ENCODE measurements around the gene C3. TPM values are rescaled to one million over a fixed set of nuclear protein-coding genes. Genes with fewer than 3 reads are reported as not detected.

Gene C3
- total RNA-seq, 8 experiments from 2014 or later: 0.29 to 441 (median 3.3) TPM; not detected in 1

DNA sequence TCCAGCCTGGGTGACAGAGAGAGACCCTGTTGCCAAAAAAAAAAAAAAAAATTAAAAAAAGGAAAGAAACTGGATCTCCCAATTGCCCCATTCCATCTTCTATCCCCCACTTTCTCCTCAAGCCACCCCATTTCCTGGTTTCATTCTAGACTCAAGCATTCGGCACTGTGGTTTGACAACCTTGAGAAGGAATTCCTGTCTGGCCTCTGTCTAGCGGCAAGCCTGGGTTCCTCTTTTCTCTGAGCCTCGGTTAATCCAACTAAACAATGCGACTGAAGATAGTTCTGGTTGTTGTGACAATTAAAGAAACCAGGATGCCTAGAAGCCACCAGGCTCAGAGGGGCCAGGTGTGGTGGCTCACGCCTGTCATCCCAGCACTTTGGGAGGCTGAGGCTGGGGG is 3.3 kb upstream of the C3 start:
- WGBS, 10 experiments: 40 to 100% (median 90%) methylated on average over 1 to 4 of the region's 5 CpGs; no CpG with 5 or more reads in 3 of the 10 experiments
- in situ Hi-C loops (cut with MboI; ENCODE audit: low pct_unique_long_range_greater_than_20kb in 2 of 9, low sequenced_read_pairs in 9 of 9, unreplicated experiment in 9 of 9): no loop called here
- ATAC-seq (replicated peaks in 6 of 8): no peak

GRCh38 chr19:6723108-6723618 is 2.7 kb upstream of the C3 start:
- ATAC-seq (replicated peaks in 6 of 8): peak in 2 of 8 experiments; percentile 30 to 56
- H3K4me3 ChIP-seq: no peak overlapping the region
- in situ Hi-C loops (cut with MboI; ENCODE audit: low pct_unique_long_range_greater_than_20kb in 2 of 9, low sequenced_read_pairs in 9 of 9, unreplicated experiment in 9 of 9): no loop called here
- peaks cover 5 to 16% of the 10 kb centered on the region in 2 donors for H3K4me1 ChIP-seq (replicated peaks in 1 of 2)
- WGBS, 10 experiments: 0 to 80% (median 20%) methylated on average over 1 to 7 of the region's 13 CpGs; no CpG with 5 or more reads in 5 of the 10 experiments
- no peak overlapping the region for H3K27ac ChIP-seq

More for the DNA sequence above, 3.3 kb upstream of the C3 start:
- peaks cover 5 to 14% of the 10 kb centered on the region in 2 donors for H3K4me1 ChIP-seq (replicated peaks in 1 of 2)
- no peak overlapping the region for H3K27ac ChIP-seq
- no peak overlapping the region for H3K4me3 ChIP-seq

- H3K4me3 ChIP-seq: no peak overlapping the region
- peaks cover 5 to 17% of the 10 kb centered on the region in 2 donors for H3K4me1 ChIP-seq (replicated peaks in 1 of 2)
- ATAC-seq (replicated peaks in 6 of 8): no peak
- WGBS, 10 experiments: 43 to 100% (median 73%) methylated on average over 1 to 5 of the region's 5 CpGs; no CpG with 5 or more reads in 1 of the 10 experiments
- in situ Hi-C loops (cut with MboI; ENCODE audit: low pct_unique_long_range_greater_than_20kb in 2 of 9, low sequenced_read_pairs in 9 of 9, unreplicated experiment in 9 of 9): no loop called here
- no peak overlapping the region for H3K27ac ChIP-seq
These were observed 1.3 kb upstream of the C3 start for GRCh38 chr19:6721773-6722172.

DNA sequence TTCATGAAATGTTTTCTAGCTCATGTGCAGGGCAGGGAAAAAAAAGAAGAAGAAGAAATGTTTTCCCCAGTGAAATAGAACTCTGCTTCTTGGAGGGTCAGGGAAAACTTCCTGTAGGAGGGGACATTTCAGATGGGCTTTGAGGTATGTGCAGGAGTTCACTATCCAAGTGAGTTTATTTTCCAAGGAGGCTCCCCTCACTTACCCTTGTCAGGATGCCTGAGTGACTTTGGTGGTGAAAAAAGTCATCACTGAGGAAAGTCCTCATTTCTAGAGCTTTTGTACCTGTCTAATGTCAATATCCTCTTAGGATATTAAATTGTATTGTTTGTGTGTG is 656 bp upstream of the C3 start:
- H3K27ac ChIP-seq: no peak overlapping the region
- peaks cover 5 to 17% of the 10 kb centered on the region in 2 donors for H3K4me1 ChIP-seq (replicated peaks in 1 of 2)
- no peak for ATAC-seq (replicated peaks in 6 of 8)
- no peak overlapping the region for H3K4me3 ChIP-seq
- in situ Hi-C loops (cut with MboI; ENCODE audit: low pct_unique_long_range_greater_than_20kb in 2 of 9, low sequenced_read_pairs in 9 of 9, unreplicated experiment in 9 of 9): no loop called here

GRCh38 chr19:6719992-6720368 is 470 bp downstream of the C3 start:
- ATAC-seq (replicated peaks in 6 of 8): no peak
- WGBS, 10 experiments: 54 to 100% (median 90%) methylated on average over 1 to 3 of the region's 3 CpGs; no CpG with 5 or more reads in 2 of the 10 experiments
- in situ Hi-C loops (cut with MboI; ENCODE audit: low pct_unique_long_range_greater_than_20kb in 2 of 9, low sequenced_read_pairs in 9 of 9, unreplicated experiment in 9 of 9): no loop called here
- no peak overlapping the region for H3K4me3 ChIP-seq
- H3K4me1 ChIP-seq (replicated peaks in 1 of 2): peaks cover 0 to 6% of the 10 kb centered on the region in 2 donors
- no peak overlapping the region for H3K27ac ChIP-seq

GRCh38 chr19:6719540-6719861 is 949 bp downstream of the C3 start:
- WGBS, 10 experiments: 60 to 100% (median 86%) methylated on average over 1 to 3 of the region's 6 CpGs; no CpG with 5 or more reads in 5 of the 10 experiments
- no peak overlapping the region for H3K27ac ChIP-seq
- in situ Hi-C loops (cut with MboI; ENCODE audit: low pct_unique_long_range_greater_than_20kb in 2 of 9, low sequenced_read_pairs in 9 of 9, unreplicated experiment in 9 of 9): no loop called here
- ATAC-seq (replicated peaks in 6 of 8): no peak
- no peak overlapping the region for H3K4me3 ChIP-seq
- peaks cover 0 to 2% of the 10 kb centered on the region in 2 donors for H3K4me1 ChIP-seq (replicated peaks in 1 of 2)

DNA sequence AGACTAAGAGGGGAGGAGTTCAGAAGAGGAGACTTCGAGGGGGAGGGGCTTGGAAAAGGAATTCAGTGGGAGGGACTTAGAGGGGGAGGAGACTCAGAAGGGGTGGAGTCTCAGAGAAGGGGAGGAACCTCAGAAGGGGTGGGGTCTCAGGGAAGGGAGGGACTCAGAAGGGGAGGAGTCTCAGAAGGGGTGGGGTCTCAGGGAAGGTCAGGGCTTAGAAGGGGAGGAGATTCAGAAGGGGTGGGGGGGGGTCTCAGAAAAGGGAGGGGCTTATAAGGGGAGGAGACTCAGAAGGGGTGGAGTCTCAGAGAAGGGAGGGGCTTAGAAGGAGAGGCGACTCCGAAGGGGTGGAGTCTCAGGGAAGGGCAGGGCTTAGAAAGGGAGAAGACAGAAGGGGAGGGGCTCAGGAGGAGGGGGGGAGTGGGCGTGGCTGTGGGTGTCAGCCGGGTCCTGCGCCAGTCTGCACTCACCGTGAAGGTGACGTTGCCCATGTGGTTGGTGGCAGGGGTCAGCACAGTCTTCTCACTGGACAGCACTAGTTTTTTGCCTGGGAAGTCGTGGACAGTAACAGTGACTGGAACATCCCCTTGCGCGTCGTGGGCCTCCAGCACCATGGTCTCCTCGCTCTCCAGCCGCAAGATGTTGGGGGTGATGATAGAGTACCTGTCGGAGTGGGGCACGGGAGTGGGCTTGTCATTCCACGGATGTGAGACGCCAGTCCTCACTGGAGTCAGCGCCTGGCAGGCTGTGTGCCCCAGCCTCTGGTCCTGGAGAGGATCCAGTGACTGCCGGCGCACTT is 1.5 kb downstream of the C3 start:
- Histone ChIP-seq H3K27ac (no peak overlapping the region), H3K4me1 (replicated peaks in 1 of 2) (peaks cover 0 to 2% of the 10 kb centered on the region in 2 donors), H3K4me3 (no peak overlapping the region)
- 40 to 100% (median 100%) methylated on average over 1 to 3 of the region's 21 CpGs; no CpG with 5 or more reads in 7 of the 10 experiments for WGBS, 10 experiments
- in situ Hi-C loops (cut with MboI; ENCODE audit: low pct_unique_long_range_greater_than_20kb in 2 of 9, low sequenced_read_pairs in 9 of 9, unreplicated experiment in 9 of 9): no loop called here
- ATAC-seq (replicated peaks in 6 of 8): peak in 5 of 8 experiments; percentile 4 to 84 (median 62)

DNA sequence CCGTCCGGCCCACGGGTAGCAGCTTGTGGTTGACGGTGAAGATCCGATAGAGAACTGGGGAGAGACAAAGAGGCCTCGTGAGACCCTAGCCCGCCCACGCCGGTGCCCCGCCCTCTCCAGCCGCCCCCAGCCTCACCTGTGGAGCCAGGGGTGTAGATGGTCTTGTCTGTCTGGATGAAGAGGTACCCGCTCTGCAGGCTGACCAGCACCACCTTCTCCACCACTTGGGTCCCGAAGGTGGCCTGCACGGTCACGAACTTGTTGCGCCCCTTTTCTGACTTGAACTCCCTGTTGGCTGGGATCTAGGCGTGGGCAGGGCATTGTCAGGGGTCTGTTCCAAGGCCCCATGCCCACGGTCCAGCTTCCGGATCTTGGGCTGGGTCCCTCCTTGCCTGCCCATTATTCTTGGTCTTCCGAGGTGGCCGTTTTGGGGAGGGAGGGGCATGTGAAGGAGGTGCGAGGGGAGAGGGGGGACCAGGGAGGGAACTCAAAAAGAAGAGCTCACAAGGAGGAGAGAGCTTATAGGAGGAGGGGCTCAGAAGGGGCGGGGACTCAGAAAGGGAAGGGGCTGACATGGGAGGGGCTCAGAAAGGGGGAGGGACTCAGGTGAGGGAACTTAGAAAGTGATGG is 2.2 kb downstream of the C3 start:
- WGBS, 10 experiments: 0% methylated on average over 2 of the region's 23 CpGs; no CpG with 5 or more reads in 9 of the 10 experiments
- no peak overlapping the region for H3K27ac ChIP-seq
- peaks cover 0 to 2% of the 10 kb centered on the region in 2 donors for H3K4me1 ChIP-seq (replicated peaks in 1 of 2)
- no peak overlapping the region for H3K4me3 ChIP-seq
- in situ Hi-C loops (cut with MboI; ENCODE audit: low pct_unique_long_range_greater_than_20kb in 2 of 9, low sequenced_read_pairs in 9 of 9, unreplicated experiment in 9 of 9): no loop called here
- ATAC-seq (replicated peaks in 6 of 8): peak in 1 of 8 experiments; percentile 13

GRCh38 chr19:6717441-6717971 is 2.9 kb downstream of the C3 start:
- in situ Hi-C loops (cut with MboI; ENCODE audit: low pct_unique_long_range_greater_than_20kb in 2 of 9, low sequenced_read_pairs in 9 of 9, unreplicated experiment in 9 of 9): no loop called here
- 31 to 86% (median 62%) methylated on average over 1 to 4 of the region's 4 CpGs; no CpG with 5 or more reads in 1 of the 10 experiments for WGBS, 10 experiments
- H3K27ac ChIP-seq: no peak overlapping the region
- H3K4me3 ChIP-seq: no peak overlapping the region
- ATAC-seq (replicated peaks in 6 of 8): no peak
- H3K4me1 ChIP-seq (replicated peaks in 1 of 2): peaks cover 0 to 2% of the 10 kb centered on the region in 2 donors

GRCh38 chr19:6717036-6717435 is 3.4 kb downstream of the C3 start:
- Histone ChIP-seq H3K4me3 (no peak overlapping the region), H3K27ac (no peak overlapping the region), H3K4me1 (replicated peaks in 1 of 2) (peaks cover 0 to 2% of the 10 kb centered on the region in 2 donors)
- WGBS, 10 experiments: 50 to 86% methylated on average over 1 to 3 of the region's 10 CpGs; no CpG with 5 or more reads in 8 of the 10 experiments
- in situ Hi-C loops (cut with MboI; ENCODE audit: low pct_unique_long_range_greater_than_20kb in 2 of 9, low sequenced_read_pairs in 9 of 9, unreplicated experiment in 9 of 9): no loop called here
- ATAC-seq (replicated peaks in 6 of 8): no peak

GRCh38 chr19:6716610-6716970 is 3.9 kb downstream of the C3 start:
- ATAC-seq (replicated peaks in 6 of 8): no peak
- Histone ChIP-seq H3K4me1 (replicated peaks in 1 of 2) (peaks cover 0 to 2% of the 10 kb centered on the region in 2 donors), H3K4me3 (no peak overlapping the region), H3K27ac (no peak overlapping the region)
- 33 to 100% (median 60%) methylated on average over 1 to 6 of the region's 6 CpGs for WGBS, 10 experiments
- in situ Hi-C loops (cut with MboI; ENCODE audit: low pct_unique_long_range_greater_than_20kb in 2 of 9, low sequenced_read_pairs in 9 of 9, unreplicated experiment in 9 of 9): no loop called here

- Histone ChIP-seq H3K27ac (no peak overlapping the region), H3K4me1 (replicated peaks in 1 of 2) (peaks cover 0 to 2% of the 10 kb centered on the region in 2 donors), H3K4me3 (no peak overlapping the region)
- peak in 1 of 8 experiments; percentile 4 for ATAC-seq (replicated peaks in 6 of 8)
- in situ Hi-C loops (cut with MboI; ENCODE audit: low pct_unique_long_range_greater_than_20kb in 2 of 9, low sequenced_read_pairs in 9 of 9, unreplicated experiment in 9 of 9): no loop called here
- WGBS, 10 experiments: 25 to 100% (median 76%) methylated on average over 1 to 11 of the region's 11 CpGs; no CpG with 5 or more reads in 2 of the 10 experiments
These were observed 5.5 kb downstream of the C3 start for GRCh38 chr19:6714749-6715555.
